Testis (tissue), 2 donors: ENCODE data around the gene PLEK2.

ENCODE experiments used
- POLR2A ChIP-seq: fragments of 450-650 bp; IDR thresholded peaks from one replicate; pipeline ENCODE4 v1.6.1; 2017; ENCODE audit warnings: antibody characterized with exemption, mild to moderate bottlenecking, moderate library complexity
- TF ChIP-seq, protein P1 (sequence below), 3 experiments: fragments of 450-650 bp in 2 of 3; fragments of 200-600 bp in 1 of 3; sonication (generic) in 1 of 3; IDR thresholded peaks; one replicate each; pipeline ENCODE4 v1.5.1; 2016 to 2019; ENCODE audit warnings: antibody characterized with exemption in 3 of 3, mild to moderate bottlenecking in 2 of 3, moderate library complexity in 1 of 3

DNA sequence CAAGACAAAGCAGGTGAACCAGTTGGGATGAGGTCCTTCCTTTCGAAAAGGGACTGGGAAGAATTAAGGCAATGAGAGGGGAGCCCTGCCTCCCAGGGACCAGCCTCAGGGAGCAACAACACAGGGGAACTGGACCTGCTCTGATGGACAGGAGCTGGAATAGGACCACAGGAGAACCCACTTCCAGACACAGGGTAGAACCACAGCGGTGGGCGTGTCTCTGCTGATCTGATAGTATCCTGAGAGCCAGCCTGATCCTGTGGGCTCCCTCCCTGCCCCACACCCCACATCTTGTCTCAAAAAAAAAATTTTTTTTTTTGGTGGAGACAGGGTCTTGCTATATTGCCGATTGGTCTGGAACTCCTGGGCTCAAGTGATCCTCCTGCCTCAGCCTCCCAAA lies 13.6 kb upstream of the PLEK2 start:
- TF ChIP-seq, protein P1, sequence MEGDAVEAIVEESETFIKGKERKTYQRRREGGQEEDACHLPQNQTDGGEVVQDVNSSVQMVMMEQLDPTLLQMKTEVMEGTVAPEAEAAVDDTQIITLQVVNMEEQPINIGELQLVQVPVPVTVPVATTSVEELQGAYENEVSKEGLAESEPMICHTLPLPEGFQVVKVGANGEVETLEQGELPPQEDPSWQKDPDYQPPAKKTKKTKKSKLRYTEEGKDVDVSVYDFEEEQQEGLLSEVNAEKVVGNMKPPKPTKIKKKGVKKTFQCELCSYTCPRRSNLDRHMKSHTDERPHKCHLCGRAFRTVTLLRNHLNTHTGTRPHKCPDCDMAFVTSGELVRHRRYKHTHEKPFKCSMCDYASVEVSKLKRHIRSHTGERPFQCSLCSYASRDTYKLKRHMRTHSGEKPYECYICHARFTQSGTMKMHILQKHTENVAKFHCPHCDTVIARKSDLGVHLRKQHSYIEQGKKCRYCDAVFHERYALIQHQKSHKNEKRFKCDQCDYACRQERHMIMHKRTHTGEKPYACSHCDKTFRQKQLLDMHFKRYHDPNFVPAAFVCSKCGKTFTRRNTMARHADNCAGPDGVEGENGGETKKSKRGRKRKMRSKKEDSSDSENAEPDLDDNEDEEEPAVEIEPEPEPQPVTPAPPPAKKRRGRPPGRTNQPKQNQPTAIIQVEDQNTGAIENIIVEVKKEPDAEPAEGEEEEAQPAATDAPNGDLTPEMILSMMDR (IDR thresholded peaks at IDR 0.05), result no peak
- TF ChIP-seq POLR2A, result no peak
